Epithelial cell of proximal tubule (primary cell): ENCODE measurements around the gene CUBN. TPM values are rescaled to one million over a fixed set of nuclear protein-coding genes. Genes with fewer than 3 reads are reported as not detected.
"Not testable (repeated sequence)": the region's sequence is repeated elsewhere in the genome, so short reads cannot be mapped to it uniquely, and the experiment has no call there.

ENCODE experiments used
- DNase-seq: peaks from one replicate; pipeline ENCODE4 v3.0.0-alpha.2; 2011; ENCODE audit warnings: low read depth
- H3K4me3 ChIP-seq: 2 replicates; pipeline ENCODE4 v1.5.1; 2011; ENCODE audit warnings: low read depth, mild to moderate bottlenecking, low read length
- total RNA-seq: library from RNA; depleted of rRNA; stranded (reverse); fragments of >200 nt; gene quantifications from 2 replicates; pipeline ENCODE4 v1.2.3, GENCODE V29; 2015
- TF ChIP-seq, protein P1 (sequence below): conservative IDR thresholded peaks from 2 replicates; pipeline ENCODE4 v1.5.1; 2012; ENCODE audit warnings: low read depth, mild to moderate bottlenecking, low read length

The CUBN gene
- total RNA-seq, 1 donor from 2014 or later, result 0.17 TPM

- TF ChIP-seq, protein P1, sequence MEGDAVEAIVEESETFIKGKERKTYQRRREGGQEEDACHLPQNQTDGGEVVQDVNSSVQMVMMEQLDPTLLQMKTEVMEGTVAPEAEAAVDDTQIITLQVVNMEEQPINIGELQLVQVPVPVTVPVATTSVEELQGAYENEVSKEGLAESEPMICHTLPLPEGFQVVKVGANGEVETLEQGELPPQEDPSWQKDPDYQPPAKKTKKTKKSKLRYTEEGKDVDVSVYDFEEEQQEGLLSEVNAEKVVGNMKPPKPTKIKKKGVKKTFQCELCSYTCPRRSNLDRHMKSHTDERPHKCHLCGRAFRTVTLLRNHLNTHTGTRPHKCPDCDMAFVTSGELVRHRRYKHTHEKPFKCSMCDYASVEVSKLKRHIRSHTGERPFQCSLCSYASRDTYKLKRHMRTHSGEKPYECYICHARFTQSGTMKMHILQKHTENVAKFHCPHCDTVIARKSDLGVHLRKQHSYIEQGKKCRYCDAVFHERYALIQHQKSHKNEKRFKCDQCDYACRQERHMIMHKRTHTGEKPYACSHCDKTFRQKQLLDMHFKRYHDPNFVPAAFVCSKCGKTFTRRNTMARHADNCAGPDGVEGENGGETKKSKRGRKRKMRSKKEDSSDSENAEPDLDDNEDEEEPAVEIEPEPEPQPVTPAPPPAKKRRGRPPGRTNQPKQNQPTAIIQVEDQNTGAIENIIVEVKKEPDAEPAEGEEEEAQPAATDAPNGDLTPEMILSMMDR, result no peak
- H3K4me3 ChIP-seq, result no peak overlapping the region
- no peak for DNase-seq
Observed at GRCh38 chr10:17120694-17121093, 8.9 kb downstream of the CUBN start.

DNA sequence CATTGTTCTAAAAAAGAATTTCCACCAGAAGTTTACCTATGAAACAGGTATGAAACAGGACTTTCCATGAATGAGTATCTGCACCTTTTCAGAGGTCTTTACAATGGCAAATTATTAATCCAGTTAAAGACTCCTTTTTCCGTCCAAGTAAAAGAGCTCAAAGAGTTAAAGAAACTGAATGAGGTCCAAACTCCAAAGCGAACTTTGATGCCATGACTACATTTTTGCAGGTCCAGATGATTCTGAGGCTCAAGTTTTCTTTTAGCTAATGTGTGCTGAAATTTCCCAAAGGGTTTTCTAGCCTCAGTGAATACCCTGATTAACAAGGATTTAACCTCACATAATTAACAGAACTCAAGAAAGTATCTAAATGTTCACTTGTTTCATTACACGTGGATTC, 9.8 kb downstream of the CUBN start:
- no peak overlapping the region for H3K4me3 ChIP-seq
- TF ChIP-seq, protein P1, result no peak
- no peak for DNase-seq

- DNase-seq, result no peak
- H3K4me3 ChIP-seq, result no peak overlapping the region
- TF ChIP-seq, protein P1, result no peak
Observed at GRCh38 chr10:17116193-17116592, 13.4 kb downstream of the CUBN start.

GRCh38 chr10:17115683-17116082, 13.9 kb downstream of the CUBN start:
- TF ChIP-seq, protein P1, result peak; percentile 24
- no peak for DNase-seq
- H3K4me3 ChIP-seq, result no peak overlapping the region

- DNase-seq, H3K4me3 ChIP-seq: not testable (repeated sequence)
Observed at GRCh38 chr10:17114878-17115444, 14.7 kb downstream of the CUBN start.

GRCh38 chr10:17113889-17114540, 15.6 kb downstream of the CUBN start:
- TF ChIP-seq, protein P1, result no peak
- no peak overlapping the region for H3K4me3 ChIP-seq
- DNase-seq, result no peak

GRCh38 chr10:17113346-17113745, 16.3 kb downstream of the CUBN start:
- no peak overlapping the region for H3K4me3 ChIP-seq
- no peak for DNase-seq
- TF ChIP-seq, protein P1, result no peak
